OCI-LY3 (cell line): ENCODE measurements around the gene NDRG3.
"Not testable (repeated sequence)": the region's sequence is repeated elsewhere in the genome, so short reads cannot be mapped to it uniquely, and the experiment has no call there.

Experiments
- H2AFZ ChIP-seq: fragments of 200-600, 300-600 bp; shearing (Covaris generic); 2 replicates; pipeline ENCODE4 v1.6.0; 2014; ENCODE audit warnings: antibody characterized with exemption, low read depth, low read length
- H3K27ac ChIP-seq: fragments of 200-600, 300-600 bp; sonication (generic); 2 replicates; pipeline ENCODE4 v1.5.1; 2014; ENCODE audit warnings: mild to moderate bottlenecking, low read length, moderate library complexity, mixed read lengths
- H3K27me3 ChIP-seq: fragments of 200-600, 300-600 bp; sonication (generic); 2 replicates; pipeline ENCODE4 v1.6.1; 2014; ENCODE audit warnings: low read depth, low read length, mixed read lengths
- H3K36me3 ChIP-seq: fragments of 200-600, 300-600 bp; sonication (generic); replicated peaks from 2 replicates; pipeline ENCODE3; 2014; ENCODE audit warnings: low read depth, low read length, mixed read lengths
- H3K4me1 ChIP-seq: fragments of 300-600, 200-600 bp; sonication (generic); 2 replicates; pipeline ENCODE4 v1.6.1; 2014; ENCODE audit warnings: low read length, mixed read lengths
- H3K4me2 ChIP-seq: fragments of 200-600, 300-600 bp; sonication (generic); 2 replicates; pipeline ENCODE4 v1.6.1; 2014; ENCODE audit warnings: low read length, mixed read lengths
- H3K4me3 ChIP-seq: fragments of 300-600, 200-600 bp; sonication (generic); 2 replicates; pipeline ENCODE4 v1.5.1; 2014; ENCODE audit warnings: antibody characterized with exemption, mild to moderate bottlenecking, low read length, moderate library complexity
- H3K79me2 ChIP-seq: fragments of 300-600, 200-600 bp; shearing (Covaris generic); 2 replicates; pipeline ENCODE4 v1.6.1; 2014; ENCODE audit warnings: mild to moderate bottlenecking, low read length, mixed read lengths
- H3K9ac ChIP-seq: fragments of 300-600, 200-600 bp; shearing (Covaris generic); 2 replicates; pipeline ENCODE4 v1.6.0; 2014; ENCODE audit warnings: mild to moderate bottlenecking, low read length, moderate library complexity
- H3K9me3 ChIP-seq: fragments of 200-600, 300-600 bp; shearing (Covaris generic); 2 replicates; pipeline ENCODE4 v1.6.1; 2014; ENCODE audit warnings: low read length, mixed read lengths; ENCODE audit not compliant: insufficient read depth
- H4K20me1 ChIP-seq: fragments of 200-600, 300-600 bp; sonication (generic); 2 replicates; pipeline ENCODE4 v1.6.1; 2016; ENCODE audit warnings: low read length, mixed read lengths; ENCODE audit not compliant: insufficient read depth
- EZH2phosphoT487 ChIP-seq: fragments of 200-600 bp; shearing (Covaris generic); IDR thresholded peaks from 2 replicates; pipeline ENCODE4 v1.6.1; 2018; ENCODE audit warnings: antibody characterized with exemption, mixed run types, low read depth
- TF ChIP-seq, protein P1 (sequence below): fragments of 200-600, 300-600 bp; sonication (generic); IDR thresholded peaks from 2 replicates; pipeline ENCODE4 v1.5.1; 2014; ENCODE audit warnings: antibody characterized with exemption, low read length, low read depth

NDRG3 gene

DNA sequence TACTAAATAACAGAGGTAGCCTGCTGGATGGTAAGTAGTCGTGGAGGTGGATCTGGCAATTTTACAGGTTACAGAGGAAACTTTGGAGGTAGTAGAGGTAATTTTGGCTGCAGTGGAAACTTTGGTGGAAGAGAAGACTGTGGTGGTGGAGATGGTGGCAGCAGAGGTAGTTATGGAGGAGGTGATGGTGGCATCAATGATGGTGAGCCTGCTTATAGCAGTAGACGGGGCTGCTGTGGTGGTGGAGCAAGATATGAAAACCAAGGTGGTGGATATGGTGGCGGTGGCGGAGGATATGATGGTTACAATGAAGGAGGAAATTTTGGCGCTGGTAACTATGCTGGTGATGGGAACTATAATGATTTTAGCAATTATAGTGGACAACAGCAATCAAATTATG lies 125.0 kb downstream of the NDRG3 start:
- no peak overlapping the region for H3K4me3 ChIP-seq
- no peaks in the 10 kb centered on the region for H3K9me3 ChIP-seq
- no peaks in the 10 kb centered on the region for H3K79me2 ChIP-seq
- no peak overlapping the region for H3K27ac ChIP-seq
- no peak overlapping the region for H2AFZ ChIP-seq
- no peak for TF ChIP-seq EZH2phosphoT487
- TF ChIP-seq, protein P1, sequence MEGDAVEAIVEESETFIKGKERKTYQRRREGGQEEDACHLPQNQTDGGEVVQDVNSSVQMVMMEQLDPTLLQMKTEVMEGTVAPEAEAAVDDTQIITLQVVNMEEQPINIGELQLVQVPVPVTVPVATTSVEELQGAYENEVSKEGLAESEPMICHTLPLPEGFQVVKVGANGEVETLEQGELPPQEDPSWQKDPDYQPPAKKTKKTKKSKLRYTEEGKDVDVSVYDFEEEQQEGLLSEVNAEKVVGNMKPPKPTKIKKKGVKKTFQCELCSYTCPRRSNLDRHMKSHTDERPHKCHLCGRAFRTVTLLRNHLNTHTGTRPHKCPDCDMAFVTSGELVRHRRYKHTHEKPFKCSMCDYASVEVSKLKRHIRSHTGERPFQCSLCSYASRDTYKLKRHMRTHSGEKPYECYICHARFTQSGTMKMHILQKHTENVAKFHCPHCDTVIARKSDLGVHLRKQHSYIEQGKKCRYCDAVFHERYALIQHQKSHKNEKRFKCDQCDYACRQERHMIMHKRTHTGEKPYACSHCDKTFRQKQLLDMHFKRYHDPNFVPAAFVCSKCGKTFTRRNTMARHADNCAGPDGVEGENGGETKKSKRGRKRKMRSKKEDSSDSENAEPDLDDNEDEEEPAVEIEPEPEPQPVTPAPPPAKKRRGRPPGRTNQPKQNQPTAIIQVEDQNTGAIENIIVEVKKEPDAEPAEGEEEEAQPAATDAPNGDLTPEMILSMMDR, result no peak
- no peaks in the 10 kb centered on the region for H4K20me1 ChIP-seq
- no peaks in the 10 kb centered on the region for H3K27me3 ChIP-seq
- H3K36me3 ChIP-seq, result peaks cover 1% of the 10 kb centered on the region
- no peaks in the 10 kb centered on the region for H3K4me1 ChIP-seq
- H3K4me2 ChIP-seq, result no peak overlapping the region
- no peak overlapping the region for H3K9ac ChIP-seq

DNA sequence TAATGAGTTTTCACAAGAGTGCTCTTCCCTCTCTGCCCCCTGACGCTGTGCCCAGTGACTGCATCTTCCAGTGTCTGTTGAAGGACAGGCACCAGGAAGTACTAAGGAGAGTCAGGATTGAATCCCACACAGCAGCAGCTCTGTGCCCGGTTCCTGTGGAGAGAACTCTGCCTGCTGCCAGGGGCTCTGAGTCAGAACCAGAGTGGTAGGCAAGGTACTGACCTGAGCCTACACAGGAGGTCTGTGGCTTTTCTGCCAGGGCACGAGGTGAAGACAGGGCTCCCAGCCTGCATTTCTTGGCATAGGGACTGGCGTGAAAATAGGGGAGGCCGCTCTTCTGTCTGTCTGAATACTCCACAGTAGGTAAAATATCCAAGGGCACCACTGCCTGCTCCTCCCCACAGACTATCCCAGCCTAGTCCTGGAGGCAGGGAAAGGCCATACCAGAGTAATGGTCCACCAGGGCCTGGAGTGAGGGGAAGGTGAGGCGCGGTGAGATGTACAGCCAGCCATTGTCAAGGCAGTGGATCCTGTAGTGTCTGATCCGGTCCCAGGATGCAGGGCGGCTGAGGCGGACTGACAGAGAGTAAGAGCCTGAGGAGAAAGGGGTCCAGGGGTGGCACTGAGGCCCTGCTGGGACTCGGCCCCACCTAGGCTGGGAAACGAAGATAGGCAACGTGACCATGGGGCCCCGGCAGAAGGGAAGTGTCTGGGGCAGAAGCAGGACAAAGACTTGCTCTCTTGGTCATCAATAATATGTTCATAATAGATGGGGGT lies 130.9 kb downstream of the NDRG3 start:
- Histone ChIP-seq H3K9ac (no peak overlapping the region), H3K4me3 (no peak overlapping the region), H4K20me1 (no peaks in the 10 kb centered on the region), H2AFZ (no peak overlapping the region), H3K4me2 (no peak overlapping the region), H3K4me1 (no peaks in the 10 kb centered on the region), H3K27me3 (no peaks in the 10 kb centered on the region), H3K36me3 (peaks cover 47% of the 10 kb centered on the region), H3K9me3 (no peaks in the 10 kb centered on the region), H3K27ac (no peak overlapping the region), H3K79me2 (0 out of 2 replicates have a peak, but pooled peaks cover 6% of the 10 kb centered on the region)
- TF ChIP-seq, protein P1, result no peak
- TF ChIP-seq EZH2phosphoT487, result no peak

DNA sequence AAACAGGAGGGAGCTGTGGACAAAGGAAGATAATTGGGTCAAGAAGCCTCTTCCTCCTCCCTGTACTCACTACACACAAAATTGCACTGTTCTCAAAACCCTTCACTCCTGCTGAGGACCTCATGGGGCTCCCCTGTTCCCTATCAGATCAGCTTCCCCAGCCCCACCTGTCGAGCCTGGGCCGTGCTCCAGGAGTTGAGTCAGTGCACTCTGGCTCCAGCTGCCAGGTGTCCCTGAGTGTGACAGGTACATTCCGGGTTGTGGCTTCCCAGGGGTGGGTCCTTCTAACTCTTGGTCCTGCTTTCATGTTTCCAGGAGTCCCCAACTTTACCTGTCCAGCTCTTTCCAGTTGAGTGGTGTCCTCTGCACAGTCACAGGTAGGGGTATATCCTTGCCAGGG lies 131.9 kb downstream of the NDRG3 start:
- Histone ChIP-seq H3K79me2 (peaks cover 10% of the 10 kb centered on the region; the same call in 1 of the 2 replicates), H3K27ac (no peak overlapping the region), H2AFZ (no peak overlapping the region), H3K9ac (no peak overlapping the region), H3K4me3 (no peak overlapping the region), H3K9me3 (no peaks in the 10 kb centered on the region), H3K4me1 (no peaks in the 10 kb centered on the region), H4K20me1 (no peaks in the 10 kb centered on the region), H3K36me3 (peaks cover 53% of the 10 kb centered on the region), H3K27me3 (no peaks in the 10 kb centered on the region), H3K4me2 (no peak overlapping the region)
- no peak for TF ChIP-seq EZH2phosphoT487

DNA sequence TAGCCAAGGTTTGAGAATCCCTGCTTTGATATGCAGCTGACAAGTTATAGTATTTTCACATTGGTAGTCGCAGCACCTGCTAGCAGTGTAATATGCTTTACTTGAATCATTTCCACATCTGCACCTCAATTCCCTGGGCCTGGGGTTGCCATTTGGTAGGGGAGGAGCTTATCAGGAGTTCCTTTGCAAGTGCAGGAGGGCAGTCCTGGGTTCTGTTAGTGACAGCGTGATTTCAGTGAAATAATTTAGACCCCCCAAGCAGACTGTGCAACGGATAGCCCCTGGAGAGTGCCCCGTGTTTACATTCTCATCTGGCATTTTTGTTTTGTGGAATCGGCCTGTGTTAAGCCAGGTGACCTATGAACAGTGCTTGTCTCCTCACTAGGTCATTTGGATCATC lies 134.3 kb downstream of the NDRG3 start:
- Histone ChIP-seq H3K4me1 (peaks cover 10% of the 10 kb centered on the region), H3K79me2 (peaks cover 31% of the 10 kb centered on the region), H3K36me3 (peaks cover 64% of the 10 kb centered on the region), H4K20me1 (peaks cover 7% of the 10 kb centered on the region; the same call in 1 of the 2 replicates), H3K9ac (no peak overlapping the region), H3K4me3 (no peak overlapping the region), H3K4me2 (no peak overlapping the region), H2AFZ (no peak overlapping the region), H3K9me3 (no peaks in the 10 kb centered on the region), H3K27me3 (no peaks in the 10 kb centered on the region), H3K27ac (no peak overlapping the region)
- no peak for TF ChIP-seq EZH2phosphoT487
- TF ChIP-seq, protein P1, result no peak

DNA sequence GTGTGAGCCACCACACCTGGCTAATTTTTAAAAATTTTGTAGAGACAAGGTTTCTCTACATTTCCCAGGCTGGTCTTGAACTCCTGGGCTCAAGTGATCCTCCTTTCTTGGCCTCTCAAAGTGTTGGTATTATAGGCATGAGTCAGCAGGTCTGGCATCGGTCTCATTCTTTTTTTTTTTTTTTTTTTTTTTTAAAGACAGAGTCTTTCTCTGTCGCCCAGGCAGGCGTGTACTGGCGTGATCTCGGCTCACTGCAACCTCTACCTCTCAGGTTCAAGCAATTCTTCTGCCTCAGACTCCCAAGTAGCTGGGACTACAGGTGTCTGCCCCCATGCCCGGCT lies 137.5 kb downstream of the NDRG3 start:
- Histone ChIP-seq H3K36me3 (peaks cover 41% of the 10 kb centered on the region), H4K20me1 (peaks cover 12% of the 10 kb centered on the region), H3K79me2 (peaks cover 45% of the 10 kb centered on the region), H3K4me1 (peaks cover 23% of the 10 kb centered on the region)
- not testable (repeated sequence) for H3K4me2 ChIP-seq, H3K4me3 ChIP-seq, H2AFZ ChIP-seq, H3K27ac ChIP-seq, H3K9me3 ChIP-seq, H3K27me3 ChIP-seq, H3K9ac ChIP-seq
